Measurements from ENCODE around the gene CDK5RAP3.

CDK5RAP3 gene

GRCh38 chr17:47948706-47949196 is 22.2 kb upstream of the CDK5RAP3 start:
- DNase-seq (ENCODE audit: low read depth, low spot score), result no peak

- DNase-seq (ENCODE audit: low read depth, low spot score), result peak; percentile 65
Measured at GRCh38 chr17:47949197-47949759, 21.6 kb upstream of the CDK5RAP3 start.

GRCh38 chr17:47949946-47950345 is 21.0 kb upstream of the CDK5RAP3 start:
- no peak for DNase-seq (ENCODE audit: low read depth, low spot score)

GRCh38 chr17:47950448-47950847 is 20.5 kb upstream of the CDK5RAP3 start:
- DNase-seq (ENCODE audit: low read depth, low spot score), result no peak

- no peak for DNase-seq (ENCODE audit: low read depth, low spot score)
Measured at GRCh38 chr17:47952171-47953021, 18.5 kb upstream of the CDK5RAP3 start.

- no peak for DNase-seq (ENCODE audit: low read depth, low spot score)
Measured at GRCh38 chr17:47953909-47954308, 17.0 kb upstream of the CDK5RAP3 start.

GRCh38 chr17:47955497-47956461 is 15.1 kb upstream of the CDK5RAP3 start:
- no peak for DNase-seq (ENCODE audit: low read depth, low spot score)

GRCh38 chr17:47956791-47957590 is 13.9 kb upstream of the CDK5RAP3 start:
- DNase-seq (ENCODE audit: low read depth, low spot score), result no peak

- no peak for DNase-seq (ENCODE audit: low read depth, low spot score)
Measured at GRCh38 chr17:47957591-47958490, 13.1 kb upstream of the CDK5RAP3 start, which contains the start of gene PRR15L. TSS of gene PRR15L (minus strand) at chr17:47957883. CDS start at chr17:47953234, 4,649 bp downstream.

- DNase-seq (ENCODE audit: low read depth, low spot score), result no peak
Measured at GRCh38 chr17:47959825-47960655, 10.9 kb upstream of the CDK5RAP3 start.

- no peak for DNase-seq (ENCODE audit: low read depth, low spot score)
Measured at GRCh38 chr17:47961406-47961805, 9.5 kb upstream of the CDK5RAP3 start.

- no peak for DNase-seq (ENCODE audit: low read depth, low spot score)
Measured at GRCh38 chr17:47962901-47963300, 8.0 kb upstream of the CDK5RAP3 start.

- no peak for DNase-seq (ENCODE audit: low read depth, low spot score)
Measured at GRCh38 chr17:47964856-47965255, 6.1 kb upstream of the CDK5RAP3 start.

- no peak for DNase-seq (ENCODE audit: low read depth, low spot score)
Measured at GRCh38 chr17:47966079-47966519, 4.8 kb upstream of the CDK5RAP3 start.

- DNase-seq (ENCODE audit: low read depth, low spot score), result no peak
Measured at GRCh38 chr17:47967607-47968252, 3.2 kb upstream of the CDK5RAP3 start.

- DNase-seq (ENCODE audit: low read depth, low spot score), result no peak
Measured at GRCh38 chr17:47968836-47969235, 2.1 kb upstream of the CDK5RAP3 start.

- DNase-seq (ENCODE audit: low read depth, low spot score), result no peak
Measured at GRCh38 chr17:47969930-47970724, 786 bp upstream of the CDK5RAP3 start.

- DNase-seq (ENCODE audit: low read depth, low spot score), result no peak
Measured at GRCh38 chr17:47973541-47973940, 2.6 kb downstream of the CDK5RAP3 start.
